Measurements from ENCODE around the gene KIF21A. TPM values are rescaled to one million over a fixed set of nuclear protein-coding genes. Genes with fewer than 3 reads are reported as not detected.

KIF21A gene
- total RNA-seq, 1 experiment from 2014 or later = 29.1 TPM

DNA sequence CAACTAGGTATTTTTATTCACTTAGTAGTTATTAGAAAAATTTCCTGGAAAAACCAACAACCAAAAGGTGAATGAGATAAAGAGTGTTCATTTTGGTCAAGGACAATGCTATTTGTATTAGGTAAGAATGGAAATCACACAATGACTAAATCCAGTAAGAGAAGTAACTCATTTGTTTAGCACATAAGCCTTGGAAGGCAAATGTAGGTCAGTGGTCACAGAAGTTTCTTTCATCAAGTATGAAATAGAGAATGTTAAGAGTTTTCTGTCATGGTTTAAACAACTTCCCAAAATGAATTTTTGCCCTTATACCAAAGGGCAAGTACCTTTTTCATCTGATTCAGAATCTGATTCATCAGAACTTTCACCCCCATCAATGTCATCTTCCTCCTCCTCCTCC is 101.7 kb downstream of the KIF21A start:
- intact Hi-C loops (cut with micrococcal nuclease) = no loop called here
- H3K4me3 ChIP-seq (replicated peaks in 1 of 2; ENCODE audit: low read depth in 1 of 2, low read length in 2 of 2) = no peak overlapping the region
- H3K4me1 ChIP-seq (ENCODE audit: control insufficient read depth in 1 of 2, insufficient read depth in 2 of 2, low read length in 2 of 2) = no peaks in the 10 kb centered on the region
- H3K9ac ChIP-seq (ENCODE audit: low read length) = no peak overlapping the region
- POLR2A ChIA-PET = no interaction called here
- TF ChIP-seq CEBPB (IDR thresholded peaks at IDR 0.05; ENCODE audit: low read depth) (no peak), CBX3 (IDR thresholded peaks at IDR 0.05; ENCODE audit: low read depth) (no peak), YY1 (IDR thresholded peaks at IDR 0.05; ENCODE audit: extremely low read depth, insufficient replicate concordance, low read depth, low read length) (no peak), SP1 (IDR thresholded peaks at IDR 0.05; ENCODE audit: low read depth) (no peak), SIN3A (IDR thresholded peaks at IDR 0.05; ENCODE audit: low read depth) (no peak), REST (IDR thresholded peaks at IDR 0.05; ENCODE audit: low read depth) (no peak), POLR2A (IDR thresholded peaks at IDR 0.05; ENCODE audit: borderline replicate concordance, extremely low read depth, insufficient read depth, insufficient read length) (no peak), FOSL1 (IDR thresholded peaks at IDR 0.05; ENCODE audit: low read depth) (no peak), EGR1 (IDR thresholded peaks at IDR 0.05; ENCODE audit: low read depth) (no peak)
- TF ChIP-seq, protein P1, sequence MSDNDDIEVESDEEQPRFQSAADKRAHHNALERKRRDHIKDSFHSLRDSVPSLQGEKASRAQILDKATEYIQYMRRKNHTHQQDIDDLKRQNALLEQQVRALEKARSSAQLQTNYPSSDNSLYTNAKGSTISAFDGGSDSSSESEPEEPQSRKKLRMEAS (IDR thresholded peaks at IDR 0.05) = no peak
- TF ChIP-seq, protein P2, sequence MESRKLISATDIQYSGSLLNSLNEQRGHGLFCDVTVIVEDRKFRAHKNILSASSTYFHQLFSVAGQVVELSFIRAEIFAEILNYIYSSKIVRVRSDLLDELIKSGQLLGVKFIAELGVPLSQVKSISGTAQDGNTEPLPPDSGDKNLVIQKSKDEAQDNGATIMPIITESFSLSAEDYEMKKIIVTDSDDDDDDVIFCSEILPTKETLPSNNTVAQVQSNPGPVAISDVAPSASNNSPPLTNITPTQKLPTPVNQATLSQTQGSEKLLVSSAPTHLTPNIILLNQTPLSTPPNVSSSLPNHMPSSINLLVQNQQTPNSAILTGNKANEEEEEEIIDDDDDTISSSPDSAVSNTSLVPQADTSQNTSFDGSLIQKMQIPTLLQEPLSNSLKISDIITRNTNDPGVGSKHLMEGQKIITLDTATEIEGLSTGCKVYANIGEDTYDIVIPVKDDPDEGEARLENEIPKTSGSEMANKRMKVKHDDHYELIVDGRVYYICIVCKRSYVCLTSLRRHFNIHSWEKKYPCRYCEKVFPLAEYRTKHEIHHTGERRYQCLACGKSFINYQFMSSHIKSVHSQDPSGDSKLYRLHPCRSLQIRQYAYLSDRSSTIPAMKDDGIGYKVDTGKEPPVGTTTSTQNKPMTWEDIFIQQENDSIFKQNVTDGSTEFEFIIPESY (IDR thresholded peaks at IDR 0.05; ENCODE audit: extremely low read depth, insufficient replicate concordance, low read length) = no peak
- CTCF ChIA-PET = interaction anchor here (0.6 kb wide), 1 partner anchor 453 kb away, joined by 5 read pairs; no protein-coding TSS in a partner anchor
- no peak overlapping the region for H3K4me2 ChIP-seq (ENCODE audit: low read length)
- H3K9me2 ChIP-seq (ENCODE audit: insufficient read depth) = no peaks in the 10 kb centered on the region
- H3K9me3 ChIP-seq (ENCODE audit: control insufficient read depth in 1 of 2, insufficient read depth in 1 of 2, low read depth in 1 of 2, low read length in 2 of 2) = no peaks in the 10 kb centered on the region
- ATAC-seq (no peak), DNase-seq (ENCODE audit: low read depth, low spot score) (no peak)
- no peaks in the 10 kb centered on the region for H4K20me1 ChIP-seq (ENCODE audit: insufficient read depth)
- no peak overlapping the region for H2AFZ ChIP-seq (ENCODE audit: low read depth, low read length, poor library complexity, severe bottlenecking)
- RAD21 ChIA-PET (ENCODE audit: low non-redundant PET in 1 of 2, low total read pairs in 2 of 2, uncharacterized antibody in 2 of 2, unreplicated experiment in 2 of 2) = no interaction called here
- no peaks in the 10 kb centered on the region for H3K27me3 ChIP-seq (ENCODE audit: insufficient read depth, low read length)
- BruUV-seq (replicated peaks) = no TSS peak
- no peak overlapping the region for H3K27ac ChIP-seq (ENCODE audit: low read depth, low read length)
- no peaks in the 10 kb centered on the region for H3K36me3 ChIP-seq (ENCODE audit: control insufficient read depth in 1 of 2, insufficient read depth in 2 of 2, low read length in 2 of 2)
- no peaks in the 10 kb centered on the region for H3K79me2 ChIP-seq (ENCODE audit: insufficient read depth, low read length)

Data from HCT116 (cell line).